Body of pancreas (tissue), 4 donors: Measurements from ENCODE around the gene GPR183.

Source experiments
- CTCF ChIP-seq, 7 experiments: fragments of 450-650 bp in 4 of 7; fragments of 200-600 bp in 3 of 7; sonication (generic) in 3 of 7; IDR thresholded peaks; one replicate each; pipeline ENCODE4 v1.5.1; 2016 to 2019; ENCODE audit warnings: antibody characterized with exemption in 7 of 7
- POLR2A ChIP-seq, 3 donors: fragments of 450-650 bp; IDR thresholded peaks; one replicate each; pipeline ENCODE4 v1.6.1; 2016; ENCODE audit warnings: antibody characterized with exemption in 3 of 3, mild to moderate bottlenecking in 2 of 3

DNA sequence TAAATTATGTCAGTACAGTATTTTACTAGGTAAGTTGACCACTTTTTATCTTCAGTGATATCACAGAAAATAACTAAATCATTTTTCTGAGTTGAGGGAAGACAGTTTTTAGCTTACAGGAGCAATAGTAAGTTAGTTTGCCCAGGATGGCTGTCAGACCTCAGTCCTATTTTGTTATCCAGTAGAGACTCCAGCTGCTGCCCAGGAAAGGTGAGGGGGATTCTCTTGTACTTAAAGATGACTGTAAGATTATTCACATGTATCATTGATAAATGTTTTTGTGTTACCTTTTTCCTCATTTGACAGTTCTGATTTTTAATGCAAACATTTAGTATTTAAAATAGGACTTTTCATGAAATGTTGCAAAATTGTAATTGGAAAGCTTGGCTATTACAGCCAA, 14.5 kb upstream of the GPR183 start:
- TF ChIP-seq CTCF (IDR thresholded peaks at IDR 0.05), result no peak
- no peak for TF ChIP-seq POLR2A (IDR thresholded peaks at IDR 0.05)
